ENCODE measurements around the gene CCSER2.
"Not testable (repeated sequence)": the region's sequence is repeated elsewhere in the genome, so short reads cannot be mapped to it uniquely, and the experiment has no call there.

GRCh38 chr10:84279876-84280475 is 48.4 kb upstream of the CCSER2 start:
- not testable (repeated sequence) for TF ChIP-seq NFRKB (IDR thresholded peaks at IDR 0.05); SP1 (IDR thresholded peaks at IDR 0.05); SUZ12 (IDR thresholded peaks at IDR 0.05); PKNOX1 (IDR thresholded peaks at IDR 0.05); FOXA1 (IDR thresholded peaks at IDR 0.05); FOXK2 (IDR thresholded peaks at IDR 0.05); ARNT (IDR thresholded peaks at IDR 0.05); ELF4 (IDR thresholded peaks at IDR 0.05); HDGF (IDR thresholded peaks at IDR 0.05; ENCODE audit: borderline replicate concordance); TARDBP (IDR thresholded peaks at IDR 0.05); FOXM1 (IDR thresholded peaks at IDR 0.05; ENCODE audit: borderline replicate concordance); BHLHE40 (IDR thresholded peaks at IDR 0.05; ENCODE audit: borderline replicate concordance); ZNF384 (IDR thresholded peaks at IDR 0.05)
- TF ChIP-seq L3MBTL2 (conservative IDR thresholded peaks at IDR 0.05), result peak; percentile 82
